Urothelium cell line (cell line): Measurements from ENCODE around the gene NEK2.

Experiments
- DNase-seq: peaks from one replicate; pipeline ENCODE4 v3.0.0; 2011; ENCODE audit warnings: low spot score, mixed read lengths
- FAIRE-seq: peaks from 2 replicates; lab custom pipeline; 2011; peaks lifted over from hg19 to GRCh38; lab: Jason Lieb, UNC

NEK2 gene

GRCh38 chr1:211613108-211613947 lies 62.1 kb downstream of the NEK2 start:
- DNase-seq: peak; percentile 83
- FAIRE-seq: peak; percentile 72

GRCh38 chr1:211612786-211613107 lies 62.7 kb downstream of the NEK2 start:
- no peak for DNase-seq

More at GRCh38 chr1:211612786-211613107, 62.7 kb downstream of the NEK2 start:
- no peak for FAIRE-seq
